ENCODE measurements around the gene SNRPA.

GRCh38 chr19:40783711-40784110, 32.7 kb downstream of the SNRPA start:
- no peak for TF ChIP-seq CTCF (IDR thresholded peaks at IDR 0.05)
- TF ChIP-seq NRF1 (IDR thresholded peaks at IDR 0.05; ENCODE audit: low read depth, low read length) = no peak
- no peak for TF ChIP-seq ELF1 (IDR thresholded peaks at IDR 0.05)
- TF ChIP-seq RFX5 (IDR thresholded peaks at IDR 0.05; ENCODE audit: low read length) = no peak
- TF ChIP-seq TAF1 (IDR thresholded peaks at IDR 0.05; ENCODE audit: borderline replicate concordance, low read depth, low read length) = no peak
